DOHH2 (cell line): Measurements from ENCODE around the gene LDLRAD4.

Experiments
- H3F3A ChIP-seq: fragments of 200-600 bp; sonication (generic), shearing (Covaris generic); 2 replicates; pipeline ENCODE4 v1.6.0; 2016; ENCODE audit warnings: antibody characterized with exemption, mild to moderate bottlenecking; ENCODE audit not compliant: control insufficient read depth, insufficient read depth
- H3K27ac ChIP-seq: fragments of 200-600 bp; sonication (generic); 2 replicates; pipeline ENCODE4 v1.5.1; 2014; ENCODE audit warnings: low read depth, mild to moderate bottlenecking, low read length, moderate library complexity
- H3K27me3 ChIP-seq: fragments of 200-600 bp; sonication (generic); 2 replicates; pipeline ENCODE4 v1.6.1; 2014; ENCODE audit warnings: mild to moderate bottlenecking, low read length, mixed read lengths; ENCODE audit not compliant: control insufficient read depth
- H3K36me3 ChIP-seq: fragments of 200-600 bp; sonication (generic); 2 replicates; pipeline ENCODE4 v1.6.1; 2014; ENCODE audit warnings: mild to moderate bottlenecking, low read length, moderate library complexity, mixed read lengths; ENCODE audit not compliant: control insufficient read depth
- H3K4me1 ChIP-seq: fragments of 200-600 bp; sonication (generic); 2 replicates; pipeline ENCODE4 v1.6.1; 2014; ENCODE audit warnings: mild to moderate bottlenecking, low read length, mixed read lengths; ENCODE audit not compliant: control insufficient read depth
- H3K4me2 ChIP-seq: fragments of 200-600 bp; sonication (generic); 2 replicates; pipeline ENCODE4 v1.6.0; 2014; ENCODE audit warnings: mild to moderate bottlenecking, low read length, moderate library complexity
- H3K4me3 ChIP-seq: fragments of 200-600 bp; sonication (generic); 2 replicates; pipeline ENCODE4 v1.5.1; 2014; ENCODE audit warnings: mild to moderate bottlenecking, low read length, mixed read lengths
- H3K79me2 ChIP-seq: fragments of 200-600 bp; sonication (generic); 2 replicates; pipeline ENCODE4 v1.6.1; 2014; ENCODE audit warnings: mild to moderate bottlenecking, low read length, mixed read lengths; ENCODE audit not compliant: control insufficient read depth
- H3K9me2 ChIP-seq: fragments of 200-600 bp; sonication (generic); replicated peaks from 2 replicates; pipeline ENCODE4 v1.6.1; 2014; ENCODE audit warnings: mild to moderate bottlenecking, low read length, mixed read lengths; ENCODE audit not compliant: control insufficient read depth
- H3K9me3 ChIP-seq: fragments of 200-600 bp; sonication (generic); 2 replicates; pipeline ENCODE4 v1.6.1; 2014; ENCODE audit warnings: antibody characterized with exemption, low read length, mixed read lengths; ENCODE audit not compliant: control insufficient read depth, insufficient read depth
- H4K20me1 ChIP-seq: fragments of 200-600 bp; sonication (generic); 2 replicates; pipeline ENCODE4 v1.6.0; 2014; ENCODE audit warnings: low read depth, mild to moderate bottlenecking, antibody characterized with exemption, low read length, moderate library complexity; ENCODE audit not compliant: control insufficient read depth, insufficient read depth
- CTCF ChIP-seq: fragments of 200-600 bp; sonication (generic); IDR thresholded peaks from one replicate; pipeline ENCODE4 v1.5.1; 2014; ENCODE audit warnings: antibody characterized with exemption, mild to moderate bottlenecking, low read depth, low read length; ENCODE audit not compliant: poor library complexity, severe bottlenecking
- EZH2phosphoT487 ChIP-seq: fragments of 200-600 bp; sonication (generic); IDR thresholded peaks from 2 replicates; pipeline ENCODE4 v1.6.1; 2017; ENCODE audit warnings: borderline replicate concordance, mild to moderate bottlenecking, antibody characterized with exemption, low read length, moderate library complexity, mixed read lengths

LDLRAD4 gene

GRCh38 chr18:13446024-13446423 lies 227.5 kb downstream of the LDLRAD4 start:
- Histone ChIP-seq H3K27ac (no peak overlapping the region), H3K79me2 (no peaks in the 10 kb centered on the region), H3K4me2 (no peak overlapping the region), H3K9me3 (no peaks in the 10 kb centered on the region), H3K36me3 (no peaks in the 10 kb centered on the region), H4K20me1 (no peaks in the 10 kb centered on the region), H3K4me1 (no peaks in the 10 kb centered on the region), H3K27me3 (0 out of 2 replicates have a peak, but pooled peaks cover 2% of the 10 kb centered on the region), H3K9me2 (no peaks in the 10 kb centered on the region), H3K4me3 (no peak overlapping the region), H3F3A (no peaks in the 10 kb centered on the region)
- TF ChIP-seq CTCF: no peak
- no peak for TF ChIP-seq EZH2phosphoT487

GRCh38 chr18:13446610-13447461 lies 228.3 kb downstream of the LDLRAD4 start:
- Histone ChIP-seq H3K4me1 (no peaks in the 10 kb centered on the region), H3F3A (no peaks in the 10 kb centered on the region), H3K27ac (no peak overlapping the region), H3K9me2 (no peaks in the 10 kb centered on the region), H4K20me1 (no peaks in the 10 kb centered on the region), H3K4me2 (no peak overlapping the region), H3K36me3 (no peaks in the 10 kb centered on the region), H3K9me3 (no peaks in the 10 kb centered on the region), H3K4me3 (no peak overlapping the region), H3K27me3 (0 out of 2 replicates have a peak, but pooled peaks cover 2% of the 10 kb centered on the region), H3K79me2 (no peaks in the 10 kb centered on the region)
- TF ChIP-seq CTCF (no peak), EZH2phosphoT487 (no peak)

GRCh38 chr18:13447621-13448334 lies 229.2 kb downstream of the LDLRAD4 start:
- Histone ChIP-seq H4K20me1 (no peaks in the 10 kb centered on the region), H3K4me1 (no peaks in the 10 kb centered on the region), H3K27me3 (peaks cover 2% of the 10 kb centered on the region; the same call in 1 of the 2 replicates), H3K9me2 (no peaks in the 10 kb centered on the region), H3K79me2 (no peaks in the 10 kb centered on the region), H3F3A (no peaks in the 10 kb centered on the region), H3K9me3 (no peaks in the 10 kb centered on the region), H3K36me3 (no peaks in the 10 kb centered on the region), H3K4me2 (no peak overlapping the region), H3K4me3 (no peak overlapping the region), H3K27ac (no peak overlapping the region)
- TF ChIP-seq EZH2phosphoT487 (no peak), CTCF (no peak)
